Measurements from ENCODE around the gene NDUFS5. TPM values are rescaled to one million over a fixed set of nuclear protein-coding genes. Genes with fewer than 3 reads are reported as not detected.
A peak's percentile ranks its signal among the peaks of the same experiment; 100 is the strongest.
"Not testable (repeated sequence)": the region's sequence is repeated elsewhere in the genome, so short reads cannot be mapped to it uniquely, and the experiment has no call there.

Gene NDUFS5
- total RNA-seq, 4 donors from 2014 or later = 428 to 631 (median 514) TPM

DNA sequence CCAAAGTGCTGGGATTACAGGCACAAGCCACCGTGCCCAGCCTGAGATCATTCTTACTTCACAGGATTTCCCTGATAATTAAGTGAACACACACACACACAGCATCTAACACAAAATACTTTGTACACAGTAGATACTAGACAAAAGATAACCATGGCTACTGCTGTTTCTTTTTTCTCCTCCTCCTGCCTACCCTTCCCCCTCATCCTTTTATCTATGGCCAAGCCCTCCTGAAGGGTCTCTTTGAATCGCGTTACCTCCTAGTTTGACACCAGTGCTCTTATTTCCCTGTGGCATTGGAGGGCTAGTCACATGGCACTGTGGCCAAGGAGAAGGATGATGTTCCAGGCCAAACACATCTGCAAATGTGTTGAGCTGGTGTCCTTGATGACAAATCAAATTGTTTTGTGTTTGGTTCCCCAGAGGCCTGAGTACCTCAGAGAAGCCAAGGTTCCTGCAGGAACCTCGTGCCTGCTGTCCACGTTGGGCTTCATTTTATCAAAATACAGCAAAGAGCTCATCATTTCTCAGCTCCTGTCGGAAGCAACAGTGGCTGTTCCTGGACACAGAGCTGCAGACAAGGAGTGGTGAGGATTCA is 20.6 kb downstream of the NDUFS5 start:
- no peak overlapping the region for H3K4me3 ChIP-seq (replicated peaks in 1 of 3)
- H3K27me3 ChIP-seq = no peaks in the 10 kb centered on the region
- intact Hi-C loops (cut with DNase I) = no loop called here
- no peak for DNase-seq
- H3K9me3 ChIP-seq = no peaks in the 10 kb centered on the region
- peak overlapping the region in 2 of 3 donors; percentile 33 to 45 for H3K27ac ChIP-seq
- peaks cover 0 to 11% of the 10 kb centered on the region in 2 donors for H3K4me1 ChIP-seq
- TF ChIP-seq POLR2A (IDR thresholded peaks at IDR 0.05) = no peak
- TF ChIP-seq, protein P1, sequence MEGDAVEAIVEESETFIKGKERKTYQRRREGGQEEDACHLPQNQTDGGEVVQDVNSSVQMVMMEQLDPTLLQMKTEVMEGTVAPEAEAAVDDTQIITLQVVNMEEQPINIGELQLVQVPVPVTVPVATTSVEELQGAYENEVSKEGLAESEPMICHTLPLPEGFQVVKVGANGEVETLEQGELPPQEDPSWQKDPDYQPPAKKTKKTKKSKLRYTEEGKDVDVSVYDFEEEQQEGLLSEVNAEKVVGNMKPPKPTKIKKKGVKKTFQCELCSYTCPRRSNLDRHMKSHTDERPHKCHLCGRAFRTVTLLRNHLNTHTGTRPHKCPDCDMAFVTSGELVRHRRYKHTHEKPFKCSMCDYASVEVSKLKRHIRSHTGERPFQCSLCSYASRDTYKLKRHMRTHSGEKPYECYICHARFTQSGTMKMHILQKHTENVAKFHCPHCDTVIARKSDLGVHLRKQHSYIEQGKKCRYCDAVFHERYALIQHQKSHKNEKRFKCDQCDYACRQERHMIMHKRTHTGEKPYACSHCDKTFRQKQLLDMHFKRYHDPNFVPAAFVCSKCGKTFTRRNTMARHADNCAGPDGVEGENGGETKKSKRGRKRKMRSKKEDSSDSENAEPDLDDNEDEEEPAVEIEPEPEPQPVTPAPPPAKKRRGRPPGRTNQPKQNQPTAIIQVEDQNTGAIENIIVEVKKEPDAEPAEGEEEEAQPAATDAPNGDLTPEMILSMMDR (IDR thresholded peaks at IDR 0.05) = no peak
- 76 to 89% methylated on average over 6 of the region's 6 CpGs for WGBS, 2 donors
- H3K36me3 ChIP-seq = peaks cover 3% of the 10 kb centered on the region in 2 donors

DNA sequence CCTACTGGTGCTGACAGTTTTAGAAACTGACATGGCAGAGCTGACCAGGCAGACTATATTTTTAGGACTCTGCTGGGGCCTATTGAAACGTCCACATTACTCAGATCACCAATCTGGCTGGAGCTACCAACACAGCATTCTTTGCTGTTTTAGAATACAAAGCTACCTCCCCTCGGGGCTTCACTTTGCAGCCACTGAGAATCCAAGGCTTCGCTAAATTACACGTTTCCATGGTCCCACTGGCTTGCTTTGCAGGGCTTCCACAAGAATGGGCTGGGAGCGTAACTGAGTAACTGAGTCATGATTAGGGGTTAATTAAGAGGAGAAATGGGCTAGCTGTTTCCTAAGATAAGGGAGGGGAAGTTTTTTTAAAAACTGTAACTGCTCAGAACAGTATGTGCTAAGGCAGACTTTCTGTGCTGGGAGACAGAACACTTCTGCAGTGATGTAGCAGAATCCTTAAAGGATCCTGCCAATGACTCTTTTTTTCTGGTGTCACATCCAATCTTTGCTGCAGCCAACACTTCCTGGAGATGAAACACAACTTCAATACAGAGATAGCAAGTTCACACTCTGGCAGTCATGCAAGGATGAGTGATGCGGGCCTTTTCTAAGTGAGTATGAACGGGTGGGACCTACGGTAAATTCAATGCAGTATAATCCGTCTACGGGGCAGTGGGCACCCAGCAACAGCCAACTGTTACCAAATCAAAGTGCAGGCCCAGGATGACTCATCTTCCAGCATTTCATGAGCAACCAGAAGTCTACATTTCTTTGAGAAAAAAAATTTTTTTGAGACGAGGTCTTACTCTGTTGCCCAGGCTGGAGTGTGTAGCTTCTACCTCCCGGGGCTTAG is 21.5 kb downstream of the NDUFS5 start:
- peak overlapping the region in 2 of 3 donors; percentile 37 to 45 for H3K27ac ChIP-seq
- intact Hi-C loops (cut with DNase I) = no loop called here
- H3K9me3 ChIP-seq = no peaks in the 10 kb centered on the region
- peaks cover 0 to 11% of the 10 kb centered on the region in 2 donors for H3K4me1 ChIP-seq
- H3K27me3 ChIP-seq = no peaks in the 10 kb centered on the region
- H3K4me3 ChIP-seq (replicated peaks in 1 of 3) = no peak overlapping the region
- no peak for TF ChIP-seq POLR2A (IDR thresholded peaks at IDR 0.05)
- TF ChIP-seq, protein P1 (IDR thresholded peaks at IDR 0.05) = no peak
- H3K36me3 ChIP-seq = no peaks in the 10 kb centered on the region
- WGBS, 2 donors = 71 to 79% methylated on average over 12 of the region's 12 CpGs
- DNase-seq = peak in 1 of 2 donors; percentile 11

DNA sequence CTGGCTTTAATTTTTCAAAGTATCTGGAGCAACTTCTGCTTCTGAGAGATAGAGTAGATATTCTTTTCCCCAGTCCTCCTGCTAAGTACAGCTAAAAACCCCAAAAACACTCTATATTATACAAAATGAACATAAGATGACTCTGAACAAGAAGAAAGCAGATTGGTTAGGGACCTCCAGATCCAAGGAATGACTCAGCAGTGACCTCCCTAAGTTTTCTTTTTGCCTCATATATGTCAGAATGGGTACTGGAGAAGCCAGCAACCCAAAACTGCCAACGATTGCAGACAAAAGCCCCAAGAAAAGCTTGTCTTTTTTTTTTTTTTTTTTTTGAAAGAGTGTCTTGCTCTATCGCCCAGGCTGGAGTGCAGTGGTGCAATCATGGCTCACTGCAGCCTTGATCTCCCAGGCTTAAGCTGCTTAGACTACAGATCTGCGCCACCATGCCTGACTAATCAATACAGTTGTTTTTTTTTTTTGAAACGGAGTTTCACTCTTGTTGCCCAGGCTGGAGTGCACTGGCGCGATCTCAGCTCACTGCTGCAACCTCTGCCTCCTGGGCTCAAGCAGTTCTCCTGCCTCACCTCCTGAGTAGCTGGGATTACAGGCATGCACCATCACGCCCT is 22.7 kb downstream of the NDUFS5 start:
- whole genome bisulfite sequencing, 2 donors = 43 to 55% methylated on average over 7 of the region's 7 CpGs
- peak; percentile 42 to 57 for DNase-seq

DNA sequence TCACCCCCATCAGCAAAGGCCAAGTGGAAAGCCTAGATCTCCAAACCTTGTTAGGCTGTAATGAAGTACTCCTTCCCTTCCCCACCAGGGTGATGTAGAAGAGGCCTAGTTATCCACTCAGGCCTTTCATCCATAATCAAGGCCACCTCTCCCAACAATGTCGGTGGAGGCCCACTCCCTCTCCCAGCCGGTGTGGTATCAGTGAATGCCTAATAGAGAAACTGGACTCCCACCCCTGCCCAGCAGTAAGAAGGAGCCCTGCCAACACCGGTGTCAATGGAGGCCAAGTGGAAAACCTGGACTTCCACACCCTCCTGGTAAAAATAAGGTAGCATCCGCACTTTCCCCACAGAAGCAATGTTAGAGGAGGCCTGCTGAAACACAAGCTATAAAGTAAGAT is 23.9 kb downstream of the NDUFS5 start:
- H3K4me3 ChIP-seq (replicated peaks in 1 of 3) = no peak overlapping the region
- peak overlapping the region in 1 of 3 donors; percentile 5 for H3K27ac ChIP-seq
- H3K4me1 ChIP-seq = peaks cover 0 to 11% of the 10 kb centered on the region in 2 donors
- DNase-seq = no peak
- no peak for TF ChIP-seq POLR2A (IDR thresholded peaks at IDR 0.05)
- TF ChIP-seq, protein P1 (IDR thresholded peaks at IDR 0.05) = no peak
- 96 to 100% methylated on average over 4 of the region's 4 CpGs for WGBS, 2 donors
- no peaks in the 10 kb centered on the region for H3K36me3 ChIP-seq
- intact Hi-C loops (cut with DNase I) = no loop called here
- H3K27me3 ChIP-seq = no peaks in the 10 kb centered on the region
- no peaks in the 10 kb centered on the region for H3K9me3 ChIP-seq

More for the DNA sequence above, 22.7 kb downstream of the NDUFS5 start:
- peaks cover 0 to 11% of the 10 kb centered on the region in 2 donors for H3K4me1 ChIP-seq
- no peaks in the 10 kb centered on the region for H3K27me3 ChIP-seq
- peak overlapping the region in 2 of 3 donors; percentile 36 to 37 for H3K27ac ChIP-seq
- H3K36me3 ChIP-seq = no peaks in the 10 kb centered on the region
- H3K4me3 ChIP-seq (replicated peaks in 1 of 3) = no peak overlapping the region
- TF ChIP-seq, protein P1 (IDR thresholded peaks at IDR 0.05) = no peak
- no peak for TF ChIP-seq POLR2A (IDR thresholded peaks at IDR 0.05)
- intact Hi-C loops (cut with DNase I) = no loop called here
- no peaks in the 10 kb centered on the region for H3K9me3 ChIP-seq

DNA sequence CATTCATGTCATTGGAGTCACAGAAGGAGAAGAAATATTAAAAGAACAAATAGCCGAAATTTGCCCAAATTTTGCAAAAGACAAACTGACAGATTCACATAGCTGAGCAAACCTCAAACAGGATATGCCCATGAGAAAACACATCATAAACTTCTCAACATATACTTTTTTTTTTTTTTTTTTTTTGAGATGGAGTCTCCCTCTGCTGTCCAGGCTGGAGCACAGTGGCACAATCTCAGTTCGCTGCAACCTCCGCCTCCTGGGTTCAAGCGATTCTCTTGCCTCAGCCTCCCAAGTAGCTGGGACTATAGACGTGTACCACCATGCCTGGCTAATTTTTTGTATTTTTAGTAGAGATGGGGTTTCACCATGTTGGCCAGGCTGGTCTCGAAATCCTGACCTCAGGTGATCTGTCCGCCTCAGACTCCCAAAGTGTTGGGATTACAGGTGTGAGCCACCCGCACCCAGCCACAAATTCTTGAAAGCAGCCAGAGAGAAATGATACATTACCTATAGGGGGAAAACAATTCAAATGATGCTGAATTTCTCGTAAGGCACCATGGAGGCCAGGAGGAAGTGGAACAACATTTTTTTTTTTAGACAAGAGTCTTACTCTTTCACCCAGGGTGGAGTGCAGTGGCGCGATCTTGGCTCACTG is 25.2 kb downstream of the NDUFS5 start:
- 85 to 97% methylated on average over 11 of the region's 11 CpGs for WGBS, 2 donors
- H3K27ac ChIP-seq; H3K27me3 ChIP-seq; DNase-seq; intact Hi-C loops (cut with DNase I); H3K4me3 ChIP-seq (replicated peaks in 1 of 3); H3K36me3 ChIP-seq; H3K9me3 ChIP-seq: not testable (repeated sequence)
- peaks cover 0 to 11% of the 10 kb centered on the region in 2 donors for H3K4me1 ChIP-seq
